ENCODE measurements around the gene TXNRD2.

- TF ChIP-seq CTCF (IDR thresholded peaks at IDR 0.05) (no peak), EZH2phosphoT487 (IDR thresholded peaks at IDR 0.05) (no peak)
These were observed 26.3 kb upstream of the TXNRD2 start for GRCh38 chr22:19967850-19968449.
